ENCODE data around the gene SOX21. TPM values are rescaled to one million over a fixed set of nuclear protein-coding genes. Genes with fewer than 3 reads are reported as not detected.
"Not testable (repeated sequence)": the region's sequence is repeated elsewhere in the genome, so short reads cannot be mapped to it uniquely, and the experiment has no call there.

The SOX21 gene
- total RNA-seq, 2 donors from 2014 or later = 1.1 to 2.0 TPM

- H3K27ac ChIP-seq = no peak overlapping the region
- 83% methylated on average over 1 of the region's 1 CpG for WGBS
- no peaks in the 10 kb centered on the region for H3K9me3 ChIP-seq
- H3K36me3 ChIP-seq = no peaks in the 10 kb centered on the region
- H3K27me3 ChIP-seq (replicated peaks; ENCODE audit: insufficient read depth) = no peaks in the 10 kb centered on the region
- no peak overlapping the region for H3K4me3 ChIP-seq
- no peak for DNase-seq (ENCODE audit: low spot score)
- intact Hi-C loops (cut with DNase I) = no loop called here
- no peak for TF ChIP-seq CTCF (IDR thresholded peaks at IDR 0.05)
- no peak for TF ChIP-seq POLR2AphosphoS5 (IDR thresholded peaks at IDR 0.05)
- no peak for TF ChIP-seq POLR2A (IDR thresholded peaks at IDR 0.05)
- H3K4me1 ChIP-seq (replicated peaks) = no peaks in the 10 kb centered on the region
Measured at GRCh38 chr13:94749162-94749561, 36.8 kb upstream of the SOX21 start.

- TF ChIP-seq CTCF (IDR thresholded peaks at IDR 0.05) (no peak), POLR2A (IDR thresholded peaks at IDR 0.05) (no peak), POLR2AphosphoS5 (IDR thresholded peaks at IDR 0.05) (no peak)
- intact Hi-C loops (cut with DNase I) = no loop called here
- Histone ChIP-seq H3K9me3 (no peaks in the 10 kb centered on the region), H3K36me3 (no peaks in the 10 kb centered on the region), H3K4me3 (no peak overlapping the region), H3K27ac (no peak overlapping the region), H3K27me3 (replicated peaks; ENCODE audit: insufficient read depth) (no peaks in the 10 kb centered on the region), H3K4me1 (replicated peaks) (no peaks in the 10 kb centered on the region)
- no peak for DNase-seq (ENCODE audit: low spot score)
- 94% methylated on average over 4 of the region's 4 CpGs for WGBS
Measured at GRCh38 chr13:94739235-94739634, 26.9 kb upstream of the SOX21 start.

- no peak overlapping the region for H3K4me3 ChIP-seq
- H3K9me3 ChIP-seq = no peaks in the 10 kb centered on the region
- no peaks in the 10 kb centered on the region for H3K4me1 ChIP-seq (replicated peaks)
- intact Hi-C loops (cut with DNase I) = no loop called here
- no peaks in the 10 kb centered on the region for H3K27me3 ChIP-seq (replicated peaks; ENCODE audit: insufficient read depth)
- DNase-seq (ENCODE audit: low spot score) = no peak
- 92% methylated on average over 3 of the region's 3 CpGs for WGBS
- no peak for TF ChIP-seq POLR2AphosphoS5 (IDR thresholded peaks at IDR 0.05)
- no peak for TF ChIP-seq POLR2A (IDR thresholded peaks at IDR 0.05)
- no peak for TF ChIP-seq CTCF (IDR thresholded peaks at IDR 0.05)
- H3K36me3 ChIP-seq = no peaks in the 10 kb centered on the region
- no peak overlapping the region for H3K27ac ChIP-seq
Measured at GRCh38 chr13:94731028-94731427, 18.7 kb upstream of the SOX21 start.

- H3K27ac ChIP-seq; H3K4me3 ChIP-seq; H3K4me1 ChIP-seq (replicated peaks); DNase-seq (ENCODE audit: low spot score); H3K9me3 ChIP-seq; H3K36me3 ChIP-seq; H3K27me3 ChIP-seq (replicated peaks; ENCODE audit: insufficient read depth); intact Hi-C loops (cut with DNase I): not testable (repeated sequence)
- WGBS = 96% methylated on average over 1 of the region's 1 CpG
Measured at GRCh38 chr13:94729941-94730340, 17.6 kb upstream of the SOX21 start.

GRCh38 chr13:94726425-94726824 lies 14.1 kb upstream of the SOX21 start:
- TF ChIP-seq POLR2AphosphoS5 (IDR thresholded peaks at IDR 0.05) = no peak
- no peak for TF ChIP-seq POLR2A (IDR thresholded peaks at IDR 0.05)
- TF ChIP-seq CTCF (IDR thresholded peaks at IDR 0.05) = no peak
- Histone ChIP-seq H3K36me3 (no peaks in the 10 kb centered on the region), H3K4me1 (replicated peaks) (no peaks in the 10 kb centered on the region), H3K9me3 (no peaks in the 10 kb centered on the region), H3K4me3 (no peak overlapping the region), H3K27ac (no peak overlapping the region), H3K27me3 (replicated peaks; ENCODE audit: insufficient read depth) (no peaks in the 10 kb centered on the region)
- DNase-seq (ENCODE audit: low spot score) = no peak
- intact Hi-C loops (cut with DNase I) = no loop called here
- WGBS = 96% methylated on average over 1 of the region's 1 CpG

All from prostate gland (tissue), 2 donors.